GM12801 (cell line): Measurements from ENCODE around the gene ZNF516.

ENCODE experiments used
- CTCF ChIP-seq: IDR thresholded peaks from one replicate; pipeline ENCODE4 v1.5.1; 2011; ENCODE audit warnings: control low read depth; ENCODE audit not compliant: insufficient read length; ENCODE audit errors: extremely low read depth

The ZNF516 gene

GRCh38 chr18:76487070-76487469 is 8.0 kb downstream of the ZNF516 start:
- TF ChIP-seq CTCF = no peak

- TF ChIP-seq CTCF = no peak
Measured at GRCh38 chr18:76486574-76486973, 8.5 kb downstream of the ZNF516 start.

- TF ChIP-seq CTCF = no peak
Measured at GRCh38 chr18:76486038-76486437, 9.0 kb downstream of the ZNF516 start.

GRCh38 chr18:76484749-76485387 is 10.2 kb downstream of the ZNF516 start:
- no peak for TF ChIP-seq CTCF

GRCh38 chr18:76483780-76484179 is 11.3 kb downstream of the ZNF516 start:
- no peak for TF ChIP-seq CTCF

GRCh38 chr18:76482971-76483691 is 11.9 kb downstream of the ZNF516 start:
- TF ChIP-seq CTCF = no peak

GRCh38 chr18:76482267-76482666 is 12.8 kb downstream of the ZNF516 start:
- no peak for TF ChIP-seq CTCF
